Measurements from ENCODE around the gene YIF1B.
A peak's percentile ranks its signal among the peaks of the same experiment; 100 is the strongest.

DNA sequence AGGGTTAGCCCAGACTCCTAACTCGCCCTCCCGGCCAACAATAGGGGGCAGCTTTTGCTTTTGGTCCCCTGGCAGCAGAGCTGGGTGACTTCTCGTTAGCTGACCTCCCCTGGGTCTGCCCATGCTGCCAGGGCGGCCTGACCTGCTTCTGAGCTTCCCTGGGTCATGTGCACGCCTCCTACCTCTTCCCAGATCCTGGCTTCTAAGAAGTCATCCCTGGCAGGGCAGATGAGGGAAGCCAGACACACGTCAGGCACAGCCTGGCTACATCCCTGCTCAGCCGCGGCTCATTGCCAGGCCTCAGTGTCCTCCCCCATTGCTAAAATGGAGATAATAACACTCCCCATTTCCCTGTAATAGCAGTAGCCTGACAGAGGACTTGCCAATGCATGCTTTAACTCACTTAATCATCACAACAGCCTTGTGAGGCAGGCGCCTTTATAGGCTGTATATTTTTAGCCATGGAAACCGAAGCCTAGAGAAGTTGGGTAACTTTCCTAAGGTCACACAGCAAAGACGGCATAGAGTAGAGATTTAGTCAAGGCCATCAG is 6.0 kb upstream of the YIF1B start:
- TF ChIP-seq, protein P1, sequence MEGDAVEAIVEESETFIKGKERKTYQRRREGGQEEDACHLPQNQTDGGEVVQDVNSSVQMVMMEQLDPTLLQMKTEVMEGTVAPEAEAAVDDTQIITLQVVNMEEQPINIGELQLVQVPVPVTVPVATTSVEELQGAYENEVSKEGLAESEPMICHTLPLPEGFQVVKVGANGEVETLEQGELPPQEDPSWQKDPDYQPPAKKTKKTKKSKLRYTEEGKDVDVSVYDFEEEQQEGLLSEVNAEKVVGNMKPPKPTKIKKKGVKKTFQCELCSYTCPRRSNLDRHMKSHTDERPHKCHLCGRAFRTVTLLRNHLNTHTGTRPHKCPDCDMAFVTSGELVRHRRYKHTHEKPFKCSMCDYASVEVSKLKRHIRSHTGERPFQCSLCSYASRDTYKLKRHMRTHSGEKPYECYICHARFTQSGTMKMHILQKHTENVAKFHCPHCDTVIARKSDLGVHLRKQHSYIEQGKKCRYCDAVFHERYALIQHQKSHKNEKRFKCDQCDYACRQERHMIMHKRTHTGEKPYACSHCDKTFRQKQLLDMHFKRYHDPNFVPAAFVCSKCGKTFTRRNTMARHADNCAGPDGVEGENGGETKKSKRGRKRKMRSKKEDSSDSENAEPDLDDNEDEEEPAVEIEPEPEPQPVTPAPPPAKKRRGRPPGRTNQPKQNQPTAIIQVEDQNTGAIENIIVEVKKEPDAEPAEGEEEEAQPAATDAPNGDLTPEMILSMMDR (optimal IDR thresholded peaks at IDR 0.05 in 1 of 3, IDR thresholded peaks at IDR 0.05 in 1 of 3, conservative IDR thresholded peaks at IDR 0.05 in 1 of 3; ENCODE audit: extremely low read depth in 1 of 3, insufficient read depth in 2 of 3, low read length in 3 of 3): peak in 1 of 3 experiments; percentile 26
- TF ChIP-seq EZH2 (IDR thresholded peaks at IDR 0.05; ENCODE audit: low read length): no peak
